H1 (cell line): ENCODE results near the gene KLHL35. TPM values are rescaled to one million over a fixed set of nuclear protein-coding genes. Genes with fewer than 3 reads are reported as not detected.

ENCODE experiments used
- ASH2L ChIP-seq: fragments of 200-600, 300-600 bp; sonication (generic); IDR thresholded peaks from one replicate; pipeline ENCODE4 v1.7.1; 2017; ENCODE audit warnings: low read length
- CBX5 ChIP-seq: fragments of 300-800, 300-1000 bp; sonication (generic); IDR thresholded peaks from 2 replicates; pipeline ENCODE4 v1.7.1; 2016; ENCODE audit warnings: antibody characterized with exemption, low read length, low read depth
- CEBPB ChIP-seq: IDR thresholded peaks from 2 replicates; pipeline ENCODE4 v1.6.1; 2012; ENCODE audit warnings: low read depth, low read length
- CHD2 ChIP-seq: IDR thresholded peaks from 2 replicates; pipeline ENCODE4 v1.6.1; 2012; ENCODE audit warnings: low read length, improper control_type of control experiment
- EP300 ChIP-seq, 2 experiments: IDR thresholded peaks; 1 replicate in 1 of 2; 2 replicates in 1 of 2; pipeline ENCODE4 v1.6.1; 2011 to 2012; ENCODE audit warnings: low read depth in 2 of 2, low read length in 2 of 2, mild to moderate bottlenecking in 2 of 2, borderline replicate concordance in 1 of 2, inconsistent platforms in 1 of 2, moderate library complexity in 1 of 2
- FOSL1 ChIP-seq: IDR thresholded peaks from 2 replicates; pipeline ENCODE4 v1.6.1; 2011; ENCODE audit warnings: mild to moderate bottlenecking, low read depth, low read length, moderate library complexity; ENCODE audit not compliant: insufficient read depth
- GTF2F1 ChIP-seq: IDR thresholded peaks from 2 replicates; pipeline ENCODE4 v1.6.1; 2012; ENCODE audit warnings: low read depth, low read length, improper control_type of control experiment, borderline replicate concordance
- HDAC6 ChIP-seq: IDR thresholded peaks from one replicate; pipeline ENCODE4 v1.7.1; 2012; ENCODE audit warnings: low read depth, mild to moderate bottlenecking, inconsistent platforms, low read length, moderate library complexity
- KDM1A ChIP-seq: fragments of 200-600, 300-600 bp; sonication (generic); IDR thresholded peaks from 2 replicates; pipeline ENCODE4 v1.7.1; 2016; ENCODE audit warnings: mild to moderate bottlenecking, low read length, borderline replicate concordance
- POLR2A ChIP-seq, 2 experiments: IDR thresholded peaks; 1 replicate in 1 of 2; 2 replicates in 1 of 2; pipeline ENCODE4 v1.6.1; 2011; ENCODE audit warnings: low read depth in 2 of 2, low read length in 2 of 2, mild to moderate bottlenecking in 2 of 2; ENCODE audit errors: control extremely low read depth in 1 of 2
- RAD21 ChIP-seq, 2 experiments: IDR thresholded peaks in 1 of 2; conservative IDR thresholded peaks in 1 of 2; 2 replicates each; pipeline ENCODE4 v1.6.1; 2011; ENCODE audit warnings: low read depth in 2 of 2, low read length in 2 of 2, improper control_type of control experiment in 1 of 2, inconsistent platforms in 1 of 2, mild to moderate bottlenecking in 1 of 2, moderate library complexity in 1 of 2
- RXRA ChIP-seq: IDR thresholded peaks from 2 replicates; pipeline ENCODE4 v1.6.1; 2011; ENCODE audit warnings: low read depth, mild to moderate bottlenecking, low read length, moderate library complexity; ENCODE audit not compliant: insufficient read depth
- SIN3A ChIP-seq, 2 experiments: IDR thresholded peaks in 1 of 2; conservative IDR thresholded peaks in 1 of 2; 2 replicates each; pipeline ENCODE4 v1.6.1; 2011 to 2012; ENCODE audit warnings: low read length in 2 of 2, improper control_type of control experiment in 1 of 2, low read depth in 1 of 2, mild to moderate bottlenecking in 1 of 2
- SIRT6 ChIP-seq: IDR thresholded peaks from one replicate; pipeline ENCODE4 v1.7.1; 2012; ENCODE audit warnings: low read length, inconsistent platforms
- SP2 ChIP-seq: IDR thresholded peaks from 2 replicates; pipeline ENCODE4 v1.6.1; 2012; ENCODE audit warnings: mild to moderate bottlenecking, low read length, inconsistent platforms
- SP4 ChIP-seq: IDR thresholded peaks from 2 replicates; pipeline ENCODE4 v1.6.1; 2012; ENCODE audit warnings: low read length, inconsistent platforms
- YY1 ChIP-seq: IDR thresholded peaks from 2 replicates; pipeline ENCODE4 v1.6.1; 2011; ENCODE audit warnings: low read depth, mild to moderate bottlenecking, low read length
- ZNF274 ChIP-seq: IDR thresholded peaks from 2 replicates; pipeline ENCODE4 v1.7.0; 2012; ENCODE audit warnings: low read length, borderline replicate concordance; ENCODE audit errors: extremely low read depth
- polyA plus RNA-seq, 7 experiments: library from polyadenylated mRNA; depleted of rRNA in 3 of 7; stranded (reverse) in 5 of 7; unstranded in 2 of 7; fragments of >200 nt in 5 of 7; fragments of 200-250 nt in 2 of 7; gene quantifications; 1 replicate in 5 of 7; 2 replicates in 1 of 7; 4 replicates in 1 of 7; pipeline versions ENCODE4 v1.2.1 to v1.2.3, GENCODE V29; 2011 to 2013; ENCODE audit warnings: missing spikeins in 2 of 7, mixed read lengths in 2 of 7
- total RNA-seq: library from RNA; stranded (reverse); fragmentation: NEBNext Ultra II Directional; extraction: Animal tissue kit (Norgen Biotek cat#: 25700); gene quantifications from 2 replicates; pipeline ENCODE4 v1.2.1, GENCODE V29; 2021
- TF ChIP-seq, protein P1 (sequence below): IDR thresholded peaks from 2 replicates; pipeline ENCODE4 v1.6.1; 2012; ENCODE audit warnings: low read length, inconsistent platforms

Gene KLHL35
- total and polyA plus RNA-seq, 2 of the 8 experiments (the other 6 are each of a cell fraction or from before 2014, with no cell fraction given) = 0.35 to 0.41 TPM

GRCh38 chr11:75429902-75430713 is 2.9 kb downstream of the KLHL35 start (continued):
- TF ChIP-seq RAD21 (IDR thresholded peaks at IDR 0.05 in 1 of 2, conservative IDR thresholded peaks at IDR 0.05 in 1 of 2; ENCODE audit: low read depth in 2 of 2, low read length in 2 of 2) = no peak
- peak in 1 of 2 experiments; percentile 33; a peak in 1 of 4 replicates for TF ChIP-seq SIN3A (conservative IDR thresholded peaks at IDR 0.05 in 1 of 2, IDR thresholded peaks at IDR 0.05 in 1 of 2; ENCODE audit: low read depth in 1 of 2, low read length in 2 of 2)
- no peak for TF ChIP-seq RXRA
- TF ChIP-seq SIRT6 = no peak
- no peak for TF ChIP-seq KDM1A
- TF ChIP-seq EP300 (IDR thresholded peaks at IDR 0.05; ENCODE audit: borderline replicate concordance in 1 of 2, low read depth in 2 of 2, low read length in 2 of 2) = no peak
- no peak for TF ChIP-seq ZNF274
- TF ChIP-seq, protein P1, sequence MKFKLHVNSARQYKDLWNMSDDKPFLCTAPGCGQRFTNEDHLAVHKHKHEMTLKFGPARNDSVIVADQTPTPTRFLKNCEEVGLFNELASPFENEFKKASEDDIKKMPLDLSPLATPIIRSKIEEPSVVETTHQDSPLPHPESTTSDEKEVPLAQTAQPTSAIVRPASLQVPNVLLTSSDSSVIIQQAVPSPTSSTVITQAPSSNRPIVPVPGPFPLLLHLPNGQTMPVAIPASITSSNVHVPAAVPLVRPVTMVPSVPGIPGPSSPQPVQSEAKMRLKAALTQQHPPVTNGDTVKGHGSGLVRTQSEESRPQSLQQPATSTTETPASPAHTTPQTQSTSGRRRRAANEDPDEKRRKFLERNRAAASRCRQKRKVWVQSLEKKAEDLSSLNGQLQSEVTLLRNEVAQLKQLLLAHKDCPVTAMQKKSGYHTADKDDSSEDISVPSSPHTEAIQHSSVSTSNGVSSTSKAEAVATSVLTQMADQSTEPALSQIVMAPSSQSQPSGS = no peak
- peak; percentile 81; the same call in 1 of the 2 replicates for TF ChIP-seq GTF2F1
- TF ChIP-seq HDAC6 = no peak
- no peak for TF ChIP-seq YY1
- TF ChIP-seq ASH2L = no peak
- no peak for TF ChIP-seq SP2
- TF ChIP-seq CBX5 = no peak
- TF ChIP-seq CEBPB = no peak
- no peak for TF ChIP-seq SP4
- TF ChIP-seq CHD2 = no peak
- no peak for TF ChIP-seq POLR2A (IDR thresholded peaks at IDR 0.05; ENCODE audit: control extremely low read depth in 1 of 2, low read depth in 2 of 2, low read length in 2 of 2)
- no peak for TF ChIP-seq FOSL1
